ENCODE measurements around the gene CLHC1.

- no peak for TF ChIP-seq POLR2A (IDR thresholded peaks at IDR 0.05; ENCODE audit: low read depth, low read length)
- no peak for TF ChIP-seq CTCF (IDR thresholded peaks at IDR 0.05; ENCODE audit: extremely low read depth in 1 of 2, insufficient read depth in 1 of 2, low read depth in 1 of 2, low read length in 2 of 2)
These were observed 81.3 kb downstream of the CLHC1 start for GRCh38 chr2:55150834-55151233.

Data from endothelial cell of umbilical vein (primary cell).